ENCODE data around the gene FPR2. TPM values are rescaled to one million over a fixed set of nuclear protein-coding genes. Genes with fewer than 3 reads are reported as not detected.

Gene FPR2
- total and polyA plus RNA-seq, 2 donors (not counting 3 experiments of a cell fraction or from before 2014, with no cell fraction given), result not detected

GRCh38 chr19:51808333-51808986 is 47.5 kb downstream of the FPR2 start:
- no peak for FAIRE-seq
- H3K9me1 ChIP-seq (replicated peaks; ENCODE audit: control insufficient read depth, extremely low read depth, insufficient read depth, low read length), result no peaks in the 10 kb centered on the region
- no peak overlapping the region for H3K4me3 ChIP-seq (replicated peaks in 1 of 3; ENCODE audit: insufficient read depth in 1 of 3, low read depth in 1 of 3, low read length in 3 of 3)
- no peaks in the 10 kb centered on the region for H3K79me2 ChIP-seq (ENCODE audit: control insufficient read depth, insufficient read depth, low read length)
- H3K36me3 ChIP-seq (ENCODE audit: control insufficient read depth in 2 of 2, extremely low read depth in 1 of 2, insufficient read depth in 2 of 2, low read length in 2 of 2), result no peaks in the 10 kb centered on the region
- no peak overlapping the region for H3K9ac ChIP-seq (replicated peaks; ENCODE audit: extremely low read depth, insufficient read depth, low read length)
- no peaks in the 10 kb centered on the region for H3K4me1 ChIP-seq (ENCODE audit: control insufficient read depth, extremely low read depth, insufficient read depth, low read length)
- intact Hi-C loops (cut with micrococcal nuclease) (no loop called here), dilution Hi-C loops (cut with MboI; ENCODE audit: extremely low pct_ligation_motif_present, low sequenced_read_pairs) (no loop called here)
- CTCF ChIA-PET, result interaction anchor here (1.0 kb wide), 1 partner anchor 31 kb away, joined by 6 read pairs; no protein-coding TSS in a partner anchor
- H4K20me1 ChIP-seq (replicated peaks; ENCODE audit: control insufficient read depth, extremely low read depth, insufficient read depth, low read length), result no peaks in the 10 kb centered on the region
- TF ChIP-seq MYC (IDR thresholded peaks at IDR 0.05; ENCODE audit: low read depth, low read length), result no peak
- no peak for TF ChIP-seq GATA2 (IDR thresholded peaks at IDR 0.05; ENCODE audit: insufficient read depth, insufficient read length, low read depth, low read length)
- TF ChIP-seq EZH2 (IDR thresholded peaks at IDR 0.05; ENCODE audit: borderline replicate concordance, low read depth, low read length, severe bottlenecking), result no peak
- TF ChIP-seq FOS (IDR thresholded peaks at IDR 0.05; ENCODE audit: borderline replicate concordance, insufficient read depth, low read length), result no peak
- H3K27ac ChIP-seq (ENCODE audit: insufficient read depth, low read depth, low read length), result no peak overlapping the region
- peak; percentile 4 for DNase-seq (ENCODE audit: low read depth, low spot score)
- POLR2A ChIA-PET, result no interaction called here
- no peak overlapping the region for H2AFZ ChIP-seq (ENCODE audit: low read depth, low read length)
- no TSS peak for BruUV-seq (replicated peaks)
- H3K27me3 ChIP-seq (ENCODE audit: control insufficient read depth in 2 of 2, insufficient read depth in 2 of 2, low read length in 2 of 2), result no peaks in the 10 kb centered on the region
- no peaks in the 10 kb centered on the region for H3K9me3 ChIP-seq (replicated peaks; ENCODE audit: control insufficient read depth, insufficient read depth, low read length)
- no peak overlapping the region for H3K4me2 ChIP-seq (ENCODE audit: insufficient read depth, low read length)

- H3K27me3 ChIP-seq (ENCODE audit: control insufficient read depth in 2 of 2, insufficient read depth in 2 of 2, low read length in 2 of 2), result no peaks in the 10 kb centered on the region
- POLR2A ChIA-PET, result no interaction called here
- TF ChIP-seq GATA2 (IDR thresholded peaks at IDR 0.05; ENCODE audit: insufficient read depth, insufficient read length, low read depth, low read length) (no peak), JUN (IDR thresholded peaks at IDR 0.05; ENCODE audit: borderline replicate concordance, insufficient read depth, insufficient read length, low read depth) (no peak)
- no peak overlapping the region for H3K4me3 ChIP-seq (replicated peaks in 1 of 3; ENCODE audit: insufficient read depth in 1 of 3, low read depth in 1 of 3, low read length in 3 of 3)
- no peaks in the 10 kb centered on the region for H3K9me3 ChIP-seq (replicated peaks; ENCODE audit: control insufficient read depth, insufficient read depth, low read length)
- CTCF ChIA-PET, result no interaction called here
- DNase-seq (ENCODE audit: low read depth, low spot score), result no peak
- no peak overlapping the region for H2AFZ ChIP-seq (ENCODE audit: low read depth, low read length)
- H3K79me2 ChIP-seq (ENCODE audit: control insufficient read depth, insufficient read depth, low read length), result no peaks in the 10 kb centered on the region
- no TSS peak for BruUV-seq (replicated peaks)
- H3K9me1 ChIP-seq (replicated peaks; ENCODE audit: control insufficient read depth, extremely low read depth, insufficient read depth, low read length), result no peaks in the 10 kb centered on the region
- H3K9ac ChIP-seq (replicated peaks; ENCODE audit: extremely low read depth, insufficient read depth, low read length), result no peak overlapping the region
- no peaks in the 10 kb centered on the region for H3K36me3 ChIP-seq (ENCODE audit: control insufficient read depth in 2 of 2, extremely low read depth in 1 of 2, insufficient read depth in 2 of 2, low read length in 2 of 2)
- dilution Hi-C loops (cut with MboI; ENCODE audit: extremely low pct_ligation_motif_present, low sequenced_read_pairs), result no loop called here
- H3K4me1 ChIP-seq (ENCODE audit: control insufficient read depth, extremely low read depth, insufficient read depth, low read length), result no peaks in the 10 kb centered on the region
- H4K20me1 ChIP-seq (replicated peaks; ENCODE audit: control insufficient read depth, extremely low read depth, insufficient read depth, low read length), result no peaks in the 10 kb centered on the region
- intact Hi-C loops (cut with micrococcal nuclease), result no loop called here
- no peak overlapping the region for H3K27ac ChIP-seq (ENCODE audit: insufficient read depth, low read depth, low read length)
- H3K4me2 ChIP-seq (ENCODE audit: insufficient read depth, low read length), result no peak overlapping the region
- no peak for FAIRE-seq
Observed at GRCh38 chr19:51809787-51810186, 48.8 kb downstream of the FPR2 start.

All from endothelial cell of umbilical vein (primary cell).